ENCODE results near the gene SSRP1.

SSRP1 gene

GRCh38 chr11:57316017-57316416 lies 19.7 kb downstream of the SSRP1 start:
- TF ChIP-seq CTCF (IDR thresholded peaks at IDR 0.05): no peak
- no peak overlapping the region for H3K27ac ChIP-seq
- H3K4me3 ChIP-seq (ENCODE audit: low read depth in 1 of 2, low read length in 1 of 2): no peak overlapping the region
- no peaks in the 10 kb centered on the region for H3K36me3 ChIP-seq
- peaks cover 15% of the 10 kb centered on the region for H3K27me3 ChIP-seq
- H3K9me3 ChIP-seq: no peaks in the 10 kb centered on the region
- peaks cover 0 to 8% of the 10 kb centered on the region in 2 experiments for H3K4me1 ChIP-seq (ENCODE audit: control insufficient read depth in 1 of 2, insufficient read depth in 1 of 2, low read depth in 1 of 2, low read length in 1 of 2)

GRCh38 chr11:57315491-57315890 lies 20.2 kb downstream of the SSRP1 start:
- Histone ChIP-seq H3K36me3 (no peaks in the 10 kb centered on the region), H3K4me1 (ENCODE audit: control insufficient read depth in 1 of 2, insufficient read depth in 1 of 2, low read depth in 1 of 2, low read length in 1 of 2) (peaks cover 0 to 9% of the 10 kb centered on the region in 2 experiments)
- TF ChIP-seq CTCF (IDR thresholded peaks at IDR 0.05): no peak

GRCh38 chr11:57314221-57314973 lies 21.3 kb downstream of the SSRP1 start:
- no peaks in the 10 kb centered on the region for H3K9me3 ChIP-seq
- no peak overlapping the region for H3K27ac ChIP-seq
- H3K27me3 ChIP-seq: peaks cover 25% of the 10 kb centered on the region
- H3K36me3 ChIP-seq: no peaks in the 10 kb centered on the region
- TF ChIP-seq CTCF (IDR thresholded peaks at IDR 0.05): no peak
- H3K4me1 ChIP-seq (ENCODE audit: control insufficient read depth in 1 of 2, insufficient read depth in 1 of 2, low read depth in 1 of 2, low read length in 1 of 2): peaks cover 0 to 9% of the 10 kb centered on the region in 2 experiments
- H3K4me3 ChIP-seq (ENCODE audit: low read depth in 1 of 2, low read length in 1 of 2): no peak overlapping the region

More at GRCh38 chr11:57315491-57315890, 20.2 kb downstream of the SSRP1 start:
- Histone ChIP-seq H3K4me3 (ENCODE audit: low read depth in 1 of 2, low read length in 1 of 2) (no peak overlapping the region), H3K27me3 (peaks cover 20% of the 10 kb centered on the region), H3K27ac (no peak overlapping the region), H3K9me3 (no peaks in the 10 kb centered on the region)

GRCh38 chr11:57313788-57314135 lies 21.9 kb downstream of the SSRP1 start:
- no peak overlapping the region for H3K27ac ChIP-seq
- H3K9me3 ChIP-seq: no peaks in the 10 kb centered on the region
- no peaks in the 10 kb centered on the region for H3K36me3 ChIP-seq
- H3K4me3 ChIP-seq (ENCODE audit: low read depth in 1 of 2, low read length in 1 of 2): no peak overlapping the region
- H3K27me3 ChIP-seq: peaks cover 25% of the 10 kb centered on the region
- no peak for TF ChIP-seq CTCF (IDR thresholded peaks at IDR 0.05)
- peaks cover 0 to 9% of the 10 kb centered on the region in 2 experiments for H3K4me1 ChIP-seq (ENCODE audit: control insufficient read depth in 1 of 2, insufficient read depth in 1 of 2, low read depth in 1 of 2, low read length in 1 of 2)

- H3K27ac ChIP-seq: no peak overlapping the region
- peaks cover 25% of the 10 kb centered on the region for H3K27me3 ChIP-seq
- TF ChIP-seq CTCF (IDR thresholded peaks at IDR 0.05): no peak
- no peaks in the 10 kb centered on the region for H3K36me3 ChIP-seq
- H3K4me3 ChIP-seq (ENCODE audit: low read depth in 1 of 2, low read length in 1 of 2): no peak overlapping the region
- H3K4me1 ChIP-seq (ENCODE audit: control insufficient read depth in 1 of 2, insufficient read depth in 1 of 2, low read depth in 1 of 2, low read length in 1 of 2): peaks cover 0 to 9% of the 10 kb centered on the region in 2 experiments
- H3K9me3 ChIP-seq: no peaks in the 10 kb centered on the region
These were observed 22.5 kb downstream of the SSRP1 start for GRCh38 chr11:57313071-57313787.

All from neutrophil (primary cell).